Measurements from ENCODE around the gene COPB2. TPM values are rescaled to one million over a fixed set of nuclear protein-coding genes. Genes with fewer than 3 reads are reported as not detected.
A peak's percentile ranks its signal among the peaks of the same experiment; 100 is the strongest.

The COPB2 gene
- total and polyA plus RNA-seq, 10 donors: 21.4 to 101 (median 88.0) TPM

- no peaks in the 10 kb centered on the region for H3K27me3 ChIP-seq (replicated peaks in 1 of 7)
- TF ChIP-seq POLR2AphosphoS5 (IDR thresholded peaks at IDR 0.05) (peak in 1 of 3 donors; percentile 7), CTCF (IDR thresholded peaks at IDR 0.05 in 8 of 11, conservative IDR thresholded peaks at IDR 0.05 in 3 of 11) (no peak), POLR2A (IDR thresholded peaks at IDR 0.05) (no peak)
- 93 to 97% (median 95%) methylated on average over 4 of the region's 4 CpGs for WGBS, 5 donors
- no peak for DNase-seq
- no peak overlapping the region for H3K27ac ChIP-seq
- no peaks in the 10 kb centered on the region for H3K9me3 ChIP-seq
- peaks cover 2 to 100% (median 98%) of the 10 kb centered on the region in 6 donors for H3K36me3 ChIP-seq
- H3K4me1 ChIP-seq: no peaks in the 10 kb centered on the region
- H3K4me3 ChIP-seq: no peak overlapping the region
- intact Hi-C loops (cut with DNase I; ENCODE audit: low total_unique reads): no loop called here
Measured at GRCh38 chr3:139354661-139355060, 34.8 kb downstream of the COPB2 start.

- TF ChIP-seq POLR2AphosphoS5 (IDR thresholded peaks at IDR 0.05): no peak
- TF ChIP-seq CTCF (IDR thresholded peaks at IDR 0.05 in 8 of 11, conservative IDR thresholded peaks at IDR 0.05 in 3 of 11): peak in 3 of 11 experiments; percentile 23 to 44 (median 35)
- TF ChIP-seq POLR2A (IDR thresholded peaks at IDR 0.05): no peak
- intact Hi-C loops (cut with DNase I; ENCODE audit: low total_unique reads): no loop called here
- H3K9me3 ChIP-seq: no peaks in the 10 kb centered on the region
- no peak overlapping the region for H3K27ac ChIP-seq
- H3K27me3 ChIP-seq (replicated peaks in 1 of 7): no peaks in the 10 kb centered on the region
- WGBS, 5 donors: 84 to 91% (median 89%) methylated on average over 3 of the region's 3 CpGs
- H3K4me1 ChIP-seq: no peaks in the 10 kb centered on the region
- peaks cover 2 to 100% (median 98%) of the 10 kb centered on the region in 6 donors for H3K36me3 ChIP-seq
- H3K4me3 ChIP-seq: no peak overlapping the region
- DNase-seq: no peak
Measured at GRCh38 chr3:139353920-139354556, 35.4 kb downstream of the COPB2 start.

- Histone ChIP-seq H3K36me3 (peaks cover 2 to 59% (median 47%) of the 10 kb centered on the region in 6 donors), H3K27ac (no peak overlapping the region), H3K27me3 (replicated peaks in 1 of 7) (no peaks in the 10 kb centered on the region), H3K4me3 (no peak overlapping the region), H3K9me3 (no peaks in the 10 kb centered on the region), H3K4me1 (peaks cover 13 to 38% (median 29%) of the 10 kb centered on the region in 6 donors)
- TF ChIP-seq POLR2A (IDR thresholded peaks at IDR 0.05): no peak
- no peak for TF ChIP-seq POLR2AphosphoS5 (IDR thresholded peaks at IDR 0.05)
- no peak for TF ChIP-seq CTCF (IDR thresholded peaks at IDR 0.05 in 8 of 11, conservative IDR thresholded peaks at IDR 0.05 in 3 of 11)
- 87 to 98% (median 93%) methylated on average over 2 of the region's 2 CpGs for WGBS, 5 donors
- intact Hi-C loops (cut with DNase I; ENCODE audit: low total_unique reads): no loop called here
- DNase-seq: no peak
Measured at GRCh38 chr3:139346771-139347170, 42.7 kb downstream of the COPB2 start.
